HepG2 (cell line): ENCODE measurements around the gene ESPN. TPM values are rescaled to one million over a fixed set of nuclear protein-coding genes. Genes with fewer than 3 reads are reported as not detected.

Source experiments
- AKAP8 ChIP-seq: sonication (generic); formaldehyde crosslinking; IDR thresholded peaks from 2 replicates; pipeline ENCODE4 v1.5.1; 2020; ENCODE audit warnings: mild to moderate bottlenecking, missing genetic modification reagents
- CHD2 ChIP-seq: IDR thresholded peaks from 2 replicates; pipeline ENCODE4 v1.6.1; 2011; ENCODE audit warnings: low read depth, low read length, improper control_type of control experiment
- EZH2 ChIP-seq: conservative IDR thresholded peaks from 2 replicates; pipeline ENCODE4 v1.6.1; 2012; ENCODE audit warnings: mild to moderate bottlenecking, low read depth, low read length, moderate library complexity
- FOXA3 ChIP-seq: IDR thresholded peaks from 2 replicates; pipeline ENCODE4 v1.6.1; 2016; ENCODE audit warnings: missing genetic modification reagents, missing compliant biosample characterization
- HOXD1 ChIP-seq: sonication (generic); formaldehyde crosslinking; IDR thresholded peaks from 2 replicates; pipeline ENCODE4 v1.5.0; 2020; ENCODE audit warnings: missing genetic modification reagents
- JUN ChIP-seq: sonication (generic); formaldehyde crosslinking; IDR thresholded peaks from 2 replicates; pipeline ENCODE4 v1.4.0; 2020; ENCODE audit warnings: mild to moderate bottlenecking, missing genetic modification reagents
- MEF2D ChIP-seq: sonication (generic); formaldehyde crosslinking; IDR thresholded peaks from 2 replicates; pipeline ENCODE4 v1.5.1; 2020; ENCODE audit warnings: mild to moderate bottlenecking, missing genetic modification reagents
- NCOR1 ChIP-seq: fragments of 200-600 bp; sonication (generic); IDR thresholded peaks from 2 replicates; pipeline ENCODE4 v1.7.0; 2017; ENCODE audit warnings: antibody characterized with exemption, low read length, borderline replicate concordance
- PPARG ChIP-seq: conservative IDR thresholded peaks from 2 replicates; pipeline ENCODE4 v1.6.1; 2016; ENCODE audit warnings: missing biosample characterization, missing genetic modification reagents
- RBM39 ChIP-seq: fragments of 200-400 bp; formaldehyde crosslinking; IDR thresholded peaks from one replicate; pipeline ENCODE4 v1.6.1; 2018; ENCODE audit warnings: antibody characterized with exemption, mild to moderate bottlenecking, low read depth, low read length; ENCODE audit not compliant: poor library complexity, severe bottlenecking
- REPIN1 ChIP-seq: sonication (generic); formaldehyde crosslinking; IDR thresholded peaks from 2 replicates; pipeline ENCODE4 v1.8.0; 2022; ENCODE audit warnings: missing genetic modification reagents, low read depth, mild to moderate bottlenecking, borderline replicate concordance
- SALL1 ChIP-seq: sonication (generic); formaldehyde crosslinking; IDR thresholded peaks from 2 replicates; pipeline ENCODE4 v1.8.0; 2022; ENCODE audit warnings: mild to moderate bottlenecking, missing genetic modification reagents
- SIX1 ChIP-seq: sonication (generic); formaldehyde crosslinking; IDR thresholded peaks from 2 replicates; pipeline ENCODE4 v1.4.0; 2020; ENCODE audit warnings: missing genetic modification reagents, borderline replicate concordance
- TOE1 ChIP-seq: sonication (generic); formaldehyde crosslinking; IDR thresholded peaks from 2 replicates; pipeline ENCODE4 v1.4.0; 2020; ENCODE audit warnings: mild to moderate bottlenecking, missing genetic modification reagents
- YEATS4 ChIP-seq: sonication (generic); formaldehyde crosslinking; IDR thresholded peaks from 2 replicates; pipeline ENCODE4 v1.4.0; 2020; ENCODE audit warnings: missing genetic modification reagents, borderline replicate concordance
- YY1 ChIP-seq: IDR thresholded peaks from 2 replicates; pipeline ENCODE4 v1.6.1; 2011; ENCODE audit warnings: low read length, low read depth, moderate library complexity, mild to moderate bottlenecking; ENCODE audit not compliant: insufficient read depth, insufficient replicate concordance
- ZNF101 ChIP-seq: sonication (generic); formaldehyde crosslinking; IDR thresholded peaks from 2 replicates; pipeline ENCODE4 v1.4.0; 2020; ENCODE audit warnings: mild to moderate bottlenecking, low read depth, missing genetic modification reagents, borderline replicate concordance
- ZNF207 ChIP-seq: fragments of 450-650 bp; IDR thresholded peaks from 2 replicates; pipeline ENCODE4 v1.6.1; 2016; ENCODE audit warnings: antibody characterized with exemption, borderline replicate concordance
- ZNF326 ChIP-seq: sonication (generic); formaldehyde crosslinking; IDR thresholded peaks from 2 replicates; pipeline ENCODE4 v1.4.0; 2020; ENCODE audit warnings: missing genetic modification reagents, borderline replicate concordance
- ZNF367 ChIP-seq: sonication (generic); formaldehyde crosslinking; IDR thresholded peaks from 2 replicates; pipeline ENCODE4 v1.4.0; 2020; ENCODE audit warnings: missing genetic modification reagents, borderline replicate concordance
- ZNF460 ChIP-seq: sonication (generic); formaldehyde crosslinking; IDR thresholded peaks from 2 replicates; pipeline ENCODE4 v1.5.1; 2020; ENCODE audit warnings: missing genetic modification reagents, mild to moderate bottlenecking, borderline replicate concordance
- ZNF510 ChIP-seq: sonication (generic); formaldehyde crosslinking; IDR thresholded peaks from 2 replicates; pipeline ENCODE4 v1.4.0; 2020; ENCODE audit warnings: low read depth, mild to moderate bottlenecking, missing genetic modification reagents
- ZNF530 ChIP-seq: sonication (generic); formaldehyde crosslinking; IDR thresholded peaks from 2 replicates; pipeline ENCODE4 v1.5.0; 2020; ENCODE audit warnings: low read depth, mild to moderate bottlenecking, missing genetic modification reagents
- ZNF678 ChIP-seq: sonication (generic); formaldehyde crosslinking; IDR thresholded peaks from 2 replicates; pipeline ENCODE4 v1.4.0; 2020; ENCODE audit warnings: mild to moderate bottlenecking, missing genetic modification reagents
- ZNF720 ChIP-seq: sonication (generic); formaldehyde crosslinking; IDR thresholded peaks from 2 replicates; pipeline ENCODE4 v1.4.0; 2020; ENCODE audit warnings: missing genetic modification reagents
- ZNF883 ChIP-seq: sonication (generic); formaldehyde crosslinking; IDR thresholded peaks from 2 replicates; pipeline ENCODE4 v1.5.1; 2020; ENCODE audit warnings: mild to moderate bottlenecking, missing genetic modification reagents; ENCODE audit errors: not compliant biosample characterization
- polyA plus RNA-seq, 8 experiments: library from polyadenylated mRNA; depleted of rRNA in 3 of 8; stranded (reverse) in 7 of 8; unstranded in 1 of 8; fragments of >200 nt; fragmentation: Illumina TruSeq in 4 of 8; extraction: Trizol in 4 of 8; gene quantifications; 2 replicates each; pipeline versions ENCODE4 v1.2.1 to v1.2.3, GENCODE V29; 2011 to 2016; ENCODE audit warnings: low read depth in 4 of 8, missing spikeins in 1 of 8, mixed read lengths in 1 of 8; ENCODE audit not compliant: insufficient read depth in 1 of 8
- total RNA-seq, 5 experiments: library from RNA; depleted of rRNA; stranded (reverse); fragments of >200 nt; fragmentation: Illumina TruSeq; extraction: Trizol; gene quantifications; 2 replicates each; pipeline ENCODE4 v1.2.3, GENCODE V29; 2016; ENCODE audit warnings: low read depth in 1 of 5
- TF ChIP-seq, protein P1 (sequence below): sonication (generic); formaldehyde crosslinking; IDR thresholded peaks from 2 replicates; pipeline ENCODE4 v1.5.0; 2020; ENCODE audit warnings: mild to moderate bottlenecking, missing genetic modification reagents
- TF ChIP-seq, protein P2 (sequence below): sonication (generic); formaldehyde crosslinking; IDR thresholded peaks from 2 replicates; pipeline ENCODE4 v1.4.0; 2020; ENCODE audit warnings: missing genetic modification reagents, low read depth, mild to moderate bottlenecking, borderline replicate concordance

Gene ESPN
- total and polyA plus RNA-seq, 2 of the 13 experiments (the other 11 are each of a cell fraction or from before 2014, with no cell fraction given): 48.6 to 54.2 TPM

DNA sequence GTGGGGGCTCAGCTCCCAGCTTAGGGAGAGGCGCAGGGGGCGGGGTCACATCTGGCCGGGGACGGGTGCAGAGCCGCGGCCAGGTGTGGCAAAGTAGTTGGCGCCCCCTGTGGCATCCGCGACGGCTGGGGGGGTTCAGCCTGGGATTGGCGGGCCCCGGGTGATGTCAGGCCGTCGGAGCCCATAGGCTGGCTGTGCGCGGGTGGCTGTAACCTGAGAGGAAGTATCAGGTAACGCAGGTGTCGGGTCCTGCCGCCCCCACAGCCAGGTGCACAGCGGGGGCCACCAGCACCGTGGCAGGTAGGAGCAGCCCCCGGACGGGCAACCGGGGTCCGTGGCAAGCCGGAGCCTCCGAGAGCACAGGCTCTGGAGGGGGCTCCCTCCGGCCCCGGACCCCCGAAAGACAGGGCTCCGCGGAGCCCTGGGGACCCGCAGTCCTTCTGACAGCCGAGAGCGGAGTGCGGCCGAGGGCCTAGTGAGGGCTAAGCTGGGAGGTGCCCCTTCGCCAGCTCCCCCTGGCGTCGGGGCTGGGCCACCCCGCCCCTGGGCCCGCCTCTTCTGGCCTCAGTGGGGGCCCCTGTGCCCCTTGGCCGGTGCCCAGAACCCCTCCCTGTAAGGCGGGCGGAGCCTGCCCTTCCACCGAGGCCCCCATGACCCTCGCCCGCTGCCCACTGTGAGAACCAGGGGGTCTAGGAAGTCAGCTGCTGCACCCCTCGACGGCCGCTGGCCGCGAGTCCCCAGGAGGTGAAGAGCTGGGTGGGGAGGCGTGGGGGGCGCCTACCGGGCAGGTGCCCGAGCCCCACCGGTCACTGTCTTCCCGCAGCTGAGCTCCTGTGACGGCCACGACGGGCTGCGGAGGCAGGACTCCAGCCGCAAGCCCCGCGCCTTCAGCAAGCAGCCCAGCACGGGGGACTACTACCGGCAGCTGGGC, 23.5 kb downstream of the ESPN start (continued):
- TF ChIP-seq, protein P1, sequence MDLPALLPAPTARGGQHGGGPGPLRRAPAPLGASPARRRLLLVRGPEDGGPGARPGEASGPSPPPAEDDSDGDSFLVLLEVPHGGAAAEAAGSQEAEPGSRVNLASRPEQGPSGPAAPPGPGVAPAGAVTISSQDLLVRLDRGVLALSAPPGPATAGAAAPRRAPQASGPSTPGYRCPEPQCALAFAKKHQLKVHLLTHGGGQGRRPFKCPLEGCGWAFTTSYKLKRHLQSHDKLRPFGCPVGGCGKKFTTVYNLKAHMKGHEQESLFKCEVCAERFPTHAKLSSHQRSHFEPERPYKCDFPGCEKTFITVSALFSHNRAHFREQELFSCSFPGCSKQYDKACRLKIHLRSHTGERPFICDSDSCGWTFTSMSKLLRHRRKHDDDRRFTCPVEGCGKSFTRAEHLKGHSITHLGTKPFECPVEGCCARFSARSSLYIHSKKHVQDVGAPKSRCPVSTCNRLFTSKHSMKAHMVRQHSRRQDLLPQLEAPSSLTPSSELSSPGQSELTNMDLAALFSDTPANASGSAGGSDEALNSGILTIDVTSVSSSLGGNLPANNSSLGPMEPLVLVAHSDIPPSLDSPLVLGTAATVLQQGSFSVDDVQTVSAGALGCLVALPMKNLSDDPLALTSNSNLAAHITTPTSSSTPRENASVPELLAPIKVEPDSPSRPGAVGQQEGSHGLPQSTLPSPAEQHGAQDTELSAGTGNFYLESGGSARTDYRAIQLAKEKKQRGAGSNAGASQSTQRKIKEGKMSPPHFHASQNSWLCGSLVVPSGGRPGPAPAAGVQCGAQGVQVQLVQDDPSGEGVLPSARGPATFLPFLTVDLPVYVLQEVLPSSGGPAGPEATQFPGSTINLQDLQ (CRISPR knock-in tag): no peak
- TF ChIP-seq SALL1 (CRISPR knock-in tag) (peak; percentile 58), ZNF460 (no peak), MEF2D (CRISPR knock-in tag) (peak; percentile 15; the same call in 1 of the 2 replicates), YY1 (no peak), ZNF207 (no peak), AKAP8 (CRISPR knock-in tag) (peak; percentile 27; the same call in 1 of the 2 replicates), YEATS4 (peak; percentile 12; the same call in 1 of the 2 replicates), RBM39 (no peak), ZNF883 (CRISPR knock-in tag) (no peak), ZNF326 (no peak), TOE1 (0 out of 2 replicates have a peak, but pooled peaks have one; percentile 39), ZNF510 (no peak), CHD2 (no peak), PPARG (CRISPR knock-in tag) (0 out of 2 replicates have a peak, but pooled peaks have one; percentile 41), ZNF367 (0 out of 2 replicates have a peak, but pooled peaks have one; percentile 27), ZNF678 (no peak), EZH2 (no peak), ZNF720 (CRISPR knock-in tag) (no peak), ZNF101 (CRISPR knock-in tag) (no peak), ZNF530 (CRISPR knock-in tag) (no peak), SIX1 (peak; percentile 93), NCOR1 (no peak), JUN (no peak), HOXD1 (CRISPR knock-in tag) (no peak), REPIN1 (CRISPR knock-in tag) (no peak), FOXA3 (peak; percentile 6; the same call in 1 of the 2 replicates)
- TF ChIP-seq, protein P2, sequence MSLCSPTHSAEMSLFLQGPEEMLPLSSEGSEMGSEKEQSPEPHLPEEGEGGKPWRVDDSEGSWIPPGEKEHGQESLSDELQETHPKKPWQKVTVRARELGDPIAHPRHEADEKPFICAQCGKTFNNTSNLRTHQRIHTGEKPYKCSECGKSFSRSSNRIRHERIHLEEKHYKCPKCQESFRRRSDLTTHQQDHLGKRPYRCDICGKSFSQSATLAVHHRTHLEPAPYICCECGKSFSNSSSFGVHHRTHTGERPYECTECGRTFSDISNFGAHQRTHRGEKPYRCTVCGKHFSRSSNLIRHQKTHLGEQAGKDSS: peak; percentile 18
